Suprapubic skin (tissue), 3 donors: ENCODE data around the gene DIAPH3.

Experiments used
- CTCF ChIP-seq, 2 donors: fragments of 200-600 bp in 1 of 2; fragments of 450-650 bp in 1 of 2; sonication (generic) in 1 of 2; IDR thresholded peaks; one replicate each; pipeline ENCODE4 v1.5.1; 2016 to 2019; ENCODE audit warnings: antibody characterized with exemption in 2 of 2, mild to moderate bottlenecking in 1 of 2, moderate library complexity in 1 of 2
- POLR2A ChIP-seq, 2 donors: fragments of 450-650 bp; IDR thresholded peaks; one replicate each; pipeline ENCODE4 v1.6.1; 2017; ENCODE audit warnings: antibody characterized with exemption in 2 of 2, mild to moderate bottlenecking in 2 of 2, moderate library complexity in 2 of 2

- TF ChIP-seq POLR2A (IDR thresholded peaks at IDR 0.05) (no peak), CTCF (IDR thresholded peaks at IDR 0.05) (no peak)
Observed at GRCh38 chr13:60032851-60033250, 130.9 kb downstream of the DIAPH3 start.
